ENCODE results near the gene CLEC10A. TPM values are rescaled to one million over a fixed set of nuclear protein-coding genes. Genes with fewer than 3 reads are reported as not detected.

CLEC10A gene
- total and polyA plus RNA-seq, 11 donors = 1.5 to 30.1 (median 2.7) TPM

DNA sequence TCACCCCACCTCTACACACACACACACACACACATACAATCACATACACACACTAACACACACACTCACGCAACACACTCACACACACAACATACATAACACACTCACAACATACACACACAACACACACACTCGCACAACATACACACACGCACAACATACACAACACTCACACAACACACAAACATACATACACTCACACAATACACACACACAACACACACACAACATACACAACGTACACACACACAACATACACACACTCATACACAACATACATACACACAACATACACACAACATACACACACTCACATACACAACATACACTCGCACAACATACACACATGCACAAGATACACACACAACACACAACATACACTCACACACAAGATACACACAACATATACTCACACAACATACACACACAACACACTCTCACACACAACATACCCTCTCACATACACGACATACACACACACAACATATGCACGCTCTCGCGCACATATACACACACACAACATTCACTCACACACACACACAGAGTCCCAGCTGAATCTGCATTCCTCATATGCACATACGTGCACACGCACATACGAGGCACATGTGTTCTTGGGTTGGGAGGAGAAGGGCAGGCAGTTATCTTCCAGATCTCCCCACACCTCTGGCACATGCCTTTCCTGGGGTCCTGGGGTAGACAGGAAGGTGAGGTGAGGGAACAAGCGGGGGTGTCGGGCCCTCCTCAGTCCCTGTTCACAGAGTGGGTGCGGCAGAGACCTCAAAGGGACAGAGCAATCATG is 33.4 kb upstream of the CLEC10A start:
- peaks cover 0 to 27% (median 0%) of the 10 kb centered on the region in 9 donors for H3K27me3 ChIP-seq
- H3K36me3 ChIP-seq = no peaks in the 10 kb centered on the region
- peak overlapping the region in 1 of 12 donors; percentile 30 for H3K27ac ChIP-seq
- WGBS, 4 donors = 83 to 90% (median 85%) methylated on average over 15 of the region's 15 CpGs
- peaks cover 0 to 3% (median 0%) of the 10 kb centered on the region in 12 donors for H3K9me3 ChIP-seq
- TF ChIP-seq, protein P1, sequence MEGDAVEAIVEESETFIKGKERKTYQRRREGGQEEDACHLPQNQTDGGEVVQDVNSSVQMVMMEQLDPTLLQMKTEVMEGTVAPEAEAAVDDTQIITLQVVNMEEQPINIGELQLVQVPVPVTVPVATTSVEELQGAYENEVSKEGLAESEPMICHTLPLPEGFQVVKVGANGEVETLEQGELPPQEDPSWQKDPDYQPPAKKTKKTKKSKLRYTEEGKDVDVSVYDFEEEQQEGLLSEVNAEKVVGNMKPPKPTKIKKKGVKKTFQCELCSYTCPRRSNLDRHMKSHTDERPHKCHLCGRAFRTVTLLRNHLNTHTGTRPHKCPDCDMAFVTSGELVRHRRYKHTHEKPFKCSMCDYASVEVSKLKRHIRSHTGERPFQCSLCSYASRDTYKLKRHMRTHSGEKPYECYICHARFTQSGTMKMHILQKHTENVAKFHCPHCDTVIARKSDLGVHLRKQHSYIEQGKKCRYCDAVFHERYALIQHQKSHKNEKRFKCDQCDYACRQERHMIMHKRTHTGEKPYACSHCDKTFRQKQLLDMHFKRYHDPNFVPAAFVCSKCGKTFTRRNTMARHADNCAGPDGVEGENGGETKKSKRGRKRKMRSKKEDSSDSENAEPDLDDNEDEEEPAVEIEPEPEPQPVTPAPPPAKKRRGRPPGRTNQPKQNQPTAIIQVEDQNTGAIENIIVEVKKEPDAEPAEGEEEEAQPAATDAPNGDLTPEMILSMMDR (IDR thresholded peaks at IDR 0.05) = no peak
- no peak for TF ChIP-seq POLR2A (IDR thresholded peaks at IDR 0.05)
- H3K4me1 ChIP-seq = peaks cover 0 to 16% (median 0%) of the 10 kb centered on the region in 12 donors
- DNase-seq (peak in 1 of 5 donors; percentile 15), ATAC-seq (no peak)
- no peak overlapping the region for H3K4me3 ChIP-seq
- intact Hi-C loops (cut with DNase I) = no loop called here

DNA sequence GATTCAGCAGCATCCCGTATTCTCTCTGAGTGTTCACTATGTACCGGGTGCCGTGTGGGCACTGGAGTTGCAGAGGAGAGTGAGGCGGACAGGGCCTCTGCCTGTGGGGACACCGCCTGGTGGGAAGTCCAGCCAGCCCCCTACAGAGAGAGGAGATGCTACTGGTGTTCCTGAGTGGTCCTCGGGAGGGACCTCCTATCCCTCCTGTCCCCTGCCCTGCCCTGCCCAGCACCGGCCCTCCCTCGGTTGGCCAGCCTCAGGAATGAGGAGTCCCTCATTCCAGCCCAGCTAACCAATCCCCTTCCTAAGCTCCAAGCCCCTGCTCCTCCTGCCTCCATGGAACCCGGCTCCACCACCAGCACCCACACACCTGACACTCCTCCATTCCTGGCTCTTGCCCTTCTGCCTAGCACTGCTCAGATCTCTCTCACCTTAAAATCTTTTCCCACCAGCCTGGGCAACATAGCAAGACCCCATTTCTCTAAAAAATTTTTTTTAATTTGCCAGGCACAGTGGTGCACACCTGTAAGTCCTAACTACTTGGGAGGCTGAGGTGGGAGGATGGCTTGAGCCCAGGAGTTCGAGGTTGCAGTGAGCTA is 32.6 kb upstream of the CLEC10A start:
- peaks cover 0 to 31% (median 0%) of the 10 kb centered on the region in 9 donors for H3K27me3 ChIP-seq
- TF ChIP-seq, protein P1 (IDR thresholded peaks at IDR 0.05) = no peak
- TF ChIP-seq POLR2A (IDR thresholded peaks at IDR 0.05) = no peak
- intact Hi-C loops (cut with DNase I) = no loop called here
- 59 to 68% (median 65%) methylated on average over 10 of the region's 10 CpGs for whole genome bisulfite sequencing, 4 donors
- DNase-seq (no peak), ATAC-seq (no peak)
- H3K27ac ChIP-seq = no peak overlapping the region
- no peaks in the 10 kb centered on the region for H3K36me3 ChIP-seq
- H3K4me3 ChIP-seq = no peak overlapping the region
- peaks cover 0 to 3% (median 0%) of the 10 kb centered on the region in 12 donors for H3K9me3 ChIP-seq
- H3K4me1 ChIP-seq = peaks cover 0 to 15% (median 0%) of the 10 kb centered on the region in 12 donors

DNA sequence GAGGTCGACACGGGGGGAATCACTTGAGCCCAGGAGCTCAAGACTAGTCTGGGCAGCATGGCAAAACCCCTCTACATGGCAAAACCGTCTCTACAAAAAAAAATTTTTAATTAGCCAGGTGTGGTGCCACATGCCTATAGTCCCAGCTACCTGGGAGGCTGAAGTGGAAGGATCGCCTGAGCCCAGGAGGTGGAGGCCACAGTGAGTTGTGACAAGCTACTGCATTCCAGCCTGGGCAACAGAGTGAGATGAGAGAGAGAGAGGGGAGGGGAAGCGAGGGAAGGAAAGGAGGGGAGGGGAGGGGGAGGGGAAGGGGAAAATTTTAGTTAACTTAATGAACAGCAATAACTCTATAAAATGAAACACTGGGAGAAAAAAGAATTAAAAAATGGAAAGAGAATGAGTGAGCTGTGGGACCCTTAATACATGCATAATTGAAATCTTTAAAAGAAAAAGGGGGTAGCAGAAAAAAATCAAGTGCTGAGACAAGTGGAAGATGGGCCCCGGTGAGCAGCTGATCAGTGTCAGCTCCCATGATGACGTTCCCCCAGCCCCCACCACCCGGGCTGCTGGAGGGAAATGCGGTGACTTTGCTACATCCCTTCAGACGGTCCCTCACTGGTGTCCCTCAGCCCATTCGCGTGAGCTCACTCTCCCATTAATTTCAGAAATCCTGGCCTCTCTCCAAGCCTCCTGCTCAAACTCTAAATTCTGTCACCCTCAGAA is 31.9 kb upstream of the CLEC10A start:
- 31 to 47% (median 36%) methylated on average over 11 to 12 of the region's 12 CpGs for WGBS, 4 donors
- no peak for DNase-seq
- Histone ChIP-seq H3K9me3 (no peaks in the 10 kb centered on the region), H3K4me1 (peaks cover 0 to 15% (median 0%) of the 10 kb centered on the region in 12 donors), H3K27ac (no peak overlapping the region), H3K27me3 (peaks cover 0 to 31% (median 0%) of the 10 kb centered on the region in 9 donors), H3K4me3 (no peak overlapping the region), H3K36me3 (no peaks in the 10 kb centered on the region)
- no peak for TF ChIP-seq POLR2A (IDR thresholded peaks at IDR 0.05)
- TF ChIP-seq, protein P1 (IDR thresholded peaks at IDR 0.05) = no peak
- intact Hi-C loops (cut with DNase I) = no loop called here
- ATAC-seq = peak in 1 of 4 donors; percentile 33
